Measurements from ENCODE around the gene ELF3.
"Not testable (repeated sequence)": the region's sequence is repeated elsewhere in the genome, so short reads cannot be mapped to it uniquely, and the experiment has no call there.

The ELF3 gene

GRCh38 chr1:202010180-202011015, at the start of gene ELF3:
Gene ELF3 (plus strand): TSS chr1:202010587. CDS start chr1:202011137, 550 bp downstream.
- DNase-seq, result no peak

DNA sequence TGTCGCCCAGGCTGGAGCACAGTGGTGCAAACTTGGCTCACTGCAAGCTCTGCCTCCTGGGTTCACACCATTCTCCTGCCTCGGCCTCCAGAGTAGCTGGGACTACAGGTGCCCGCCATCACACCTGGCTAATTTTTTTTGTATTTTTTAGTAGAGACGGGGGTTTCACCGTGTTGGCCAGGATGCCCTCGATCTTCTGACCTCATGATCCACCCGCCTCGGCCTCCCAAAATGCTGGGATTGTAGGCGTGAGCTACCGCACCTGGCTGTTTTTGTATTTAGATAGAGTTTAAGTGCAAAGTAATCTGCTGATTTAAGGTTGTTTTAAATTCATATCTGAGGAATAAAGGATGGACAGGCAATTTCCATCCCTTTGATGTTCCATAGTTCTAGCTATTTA, 48.0 kb upstream of the ELF3 start:
- not testable (repeated sequence) for DNase-seq

DNA sequence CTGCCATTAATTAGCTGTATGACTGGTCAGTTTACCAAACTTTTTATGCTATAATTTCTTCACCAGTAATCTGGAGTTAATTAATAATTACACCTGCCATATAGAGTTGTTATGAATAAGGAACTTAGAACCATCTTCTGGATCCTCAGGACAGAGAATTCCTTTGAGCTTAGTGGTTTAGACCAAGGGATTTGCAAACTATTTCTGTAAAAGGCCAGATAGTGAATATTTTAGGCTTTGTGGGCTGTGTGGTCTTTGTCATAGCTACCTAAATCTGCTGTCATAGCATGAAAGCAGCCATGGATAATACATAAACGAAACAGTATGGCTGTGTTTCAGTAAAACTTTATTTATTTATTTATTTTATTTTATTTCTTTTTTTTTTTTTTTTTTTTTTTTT, 46.1 kb upstream of the ELF3 start:
- DNase-seq, result no peak

DNA sequence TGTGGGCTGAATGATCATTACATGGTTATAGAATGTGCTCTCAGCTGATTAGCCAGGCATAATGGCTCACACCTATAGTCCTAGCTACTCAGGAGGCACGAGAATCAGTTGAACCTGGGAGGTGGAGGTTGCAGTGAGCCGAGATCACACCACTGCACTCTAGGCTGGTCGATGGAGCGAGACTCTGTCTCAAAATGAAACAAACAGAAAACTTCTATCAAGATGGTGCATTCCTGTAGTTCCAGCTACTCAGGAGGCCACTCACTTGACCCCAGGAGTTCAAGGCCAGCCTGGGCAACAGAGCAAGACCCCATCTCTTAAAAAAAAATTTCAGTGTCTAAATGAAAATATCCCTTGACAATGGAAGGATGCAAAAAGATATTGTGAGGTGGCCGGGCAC, 44.2 kb upstream of the ELF3 start:
- DNase-seq, result no peak

- no peak for DNase-seq
Measured at GRCh38 chr1:201968202-201968925, 42.0 kb upstream of the ELF3 start.

GRCh38 chr1:201970334-201971159, 39.8 kb upstream of the ELF3 start:
- no peak for DNase-seq

- peak; percentile 37 to 43 for DNase-seq
Measured at GRCh38 chr1:201982082-201982622, 28.2 kb upstream of the ELF3 start.

- peak; percentile 78 to 80 for DNase-seq
Measured at GRCh38 chr1:201982623-201983379, 27.6 kb upstream of the ELF3 start, which contains the start of gene RNPEP. Gene RNPEP (plus strand): TSS chr1:201982648. CDS start chr1:201982667, 19 bp downstream.

DNA sequence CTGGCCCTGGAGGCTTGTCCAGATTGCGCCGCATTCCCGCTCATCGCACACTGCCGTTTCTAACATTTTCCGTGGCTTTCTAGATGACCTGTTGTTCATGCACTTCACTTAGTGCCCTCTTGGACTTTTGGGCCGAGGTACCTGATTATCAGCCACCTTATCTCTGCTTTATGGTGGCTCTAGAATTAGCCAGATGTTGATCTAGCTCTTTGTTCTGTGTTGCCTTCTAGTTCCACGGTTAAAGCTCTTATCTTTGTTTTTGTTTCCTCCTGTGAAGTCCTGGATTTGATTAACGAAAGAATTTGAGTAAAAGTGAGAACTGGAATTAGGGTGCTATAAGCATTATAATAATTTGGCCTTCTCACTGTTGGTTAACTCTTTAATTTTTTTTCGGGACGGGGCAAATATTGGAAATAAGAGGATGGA, 27.0 kb upstream of the ELF3 start:
- DNase-seq, result no peak

GRCh38 chr1:201984446-201984845, 25.9 kb upstream of the ELF3 start:
- no peak for DNase-seq

- DNase-seq, result no peak
Measured at GRCh38 chr1:201985355-201985754, 25.0 kb upstream of the ELF3 start.

DNA sequence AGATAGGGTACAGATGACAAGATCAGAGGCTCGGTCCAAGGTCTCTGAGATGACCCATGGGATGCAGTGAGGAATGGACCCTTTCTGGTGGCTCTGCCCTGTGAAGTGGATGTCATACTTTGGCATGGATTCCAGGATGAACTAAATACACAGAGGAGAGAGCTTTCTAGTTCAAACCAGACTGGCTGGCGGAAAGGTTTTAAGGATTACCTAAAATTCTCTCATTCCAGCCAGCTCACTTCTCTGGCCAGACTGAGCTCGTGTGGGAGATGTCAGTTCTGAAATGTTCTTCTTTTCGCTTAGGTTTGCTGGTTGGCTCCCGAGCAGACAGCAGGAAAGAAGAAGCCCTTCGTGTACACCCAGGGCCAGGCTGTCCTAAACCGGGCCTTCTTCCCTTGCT, 21.8 kb upstream of the ELF3 start:
- no peak for DNase-seq

DNA sequence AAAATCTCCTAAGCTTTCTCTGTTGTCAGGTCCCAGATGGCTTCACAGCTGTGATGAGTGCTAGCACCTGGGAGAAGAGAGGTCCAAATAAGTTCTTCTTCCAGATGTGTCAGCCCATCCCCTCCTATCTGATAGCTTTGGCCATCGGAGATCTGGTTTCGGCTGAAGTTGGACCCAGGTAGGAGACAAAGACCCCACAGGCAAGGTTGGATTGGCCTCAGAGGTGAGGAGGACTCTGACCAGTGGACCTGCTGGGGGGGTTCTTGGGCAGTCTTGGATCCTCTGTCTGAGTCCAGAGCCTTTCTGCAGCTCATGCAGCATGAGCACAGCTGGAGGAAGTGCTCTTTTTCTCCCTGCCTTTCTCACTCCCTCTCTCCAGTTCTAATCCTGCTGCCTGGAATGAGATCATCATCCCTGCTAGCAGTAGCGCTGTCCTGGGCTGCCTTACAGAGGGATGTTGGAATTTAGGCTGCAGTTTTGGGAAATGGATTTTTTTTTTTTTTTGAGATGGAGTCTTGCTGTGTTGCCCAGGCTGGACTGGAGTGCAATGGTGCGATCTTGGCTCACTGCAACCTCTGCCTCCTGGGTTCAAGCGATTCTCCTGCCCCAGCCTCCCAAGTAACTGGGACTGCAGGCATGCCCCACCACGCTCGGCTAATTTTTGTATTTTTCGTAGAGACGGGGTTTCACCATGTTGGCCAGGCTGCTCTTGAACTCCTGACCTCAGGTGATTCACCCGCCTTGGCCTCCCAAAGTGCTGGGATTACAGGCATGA, 20.8 kb upstream of the ELF3 start:
- DNase-seq, result no peak

DNA sequence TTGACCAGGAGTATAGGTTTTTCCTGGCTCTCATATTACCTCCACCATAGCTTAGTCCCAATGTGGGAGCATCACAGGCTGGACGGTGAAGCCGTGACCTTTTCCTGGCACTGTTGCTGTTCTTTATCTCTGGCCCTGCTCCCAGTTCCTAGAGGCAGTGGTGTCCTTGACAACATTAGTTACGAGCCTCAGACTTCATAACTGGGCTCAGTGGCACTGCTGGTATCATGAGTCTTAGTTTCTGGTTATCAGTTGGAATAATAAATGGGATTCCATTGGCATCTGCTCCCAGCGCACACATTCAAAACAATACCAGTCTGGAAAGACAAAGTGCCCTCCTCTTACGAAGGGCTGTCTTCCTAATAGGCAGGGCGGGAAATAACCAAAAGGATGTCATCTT, 20.0 kb upstream of the ELF3 start:
- DNase-seq, result no peak

DNA sequence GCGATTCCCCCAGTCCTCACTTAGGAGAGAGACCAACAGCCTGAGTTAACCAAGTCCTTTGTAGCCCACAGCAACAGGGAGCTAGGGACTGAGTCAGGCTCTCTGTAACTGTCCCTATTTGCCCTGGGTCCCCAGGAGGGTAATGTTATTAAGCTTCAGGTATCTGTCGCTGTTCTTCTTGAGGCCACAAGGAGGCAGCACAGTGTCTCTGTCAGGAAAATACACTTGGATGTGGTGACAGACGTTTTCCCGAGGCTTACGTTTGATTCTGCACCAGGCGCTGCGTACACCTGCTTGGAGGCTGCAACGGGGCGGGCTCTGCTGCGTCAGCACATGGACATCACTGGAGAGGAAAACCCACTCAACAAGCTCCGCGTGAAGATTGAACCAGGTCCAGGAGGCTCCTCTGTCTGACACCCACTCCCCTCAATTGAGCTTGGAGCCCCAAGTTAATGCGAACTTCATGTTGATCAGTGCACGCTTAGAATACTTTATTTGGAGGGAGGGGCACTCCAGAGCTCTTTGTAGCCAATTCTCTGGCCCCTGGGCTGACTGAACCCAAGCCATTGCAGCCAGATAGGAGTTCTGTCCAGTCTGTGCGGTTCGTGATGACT, 10.7 kb upstream of the ELF3 start:
- peak; percentile 65 to 66 for DNase-seq

GRCh38 chr1:202002507-202002906, 7.9 kb upstream of the ELF3 start:
- DNase-seq, result no peak

GRCh38 chr1:202004711-202005110, 5.7 kb upstream of the ELF3 start:
- DNase-seq, result no peak

DNA sequence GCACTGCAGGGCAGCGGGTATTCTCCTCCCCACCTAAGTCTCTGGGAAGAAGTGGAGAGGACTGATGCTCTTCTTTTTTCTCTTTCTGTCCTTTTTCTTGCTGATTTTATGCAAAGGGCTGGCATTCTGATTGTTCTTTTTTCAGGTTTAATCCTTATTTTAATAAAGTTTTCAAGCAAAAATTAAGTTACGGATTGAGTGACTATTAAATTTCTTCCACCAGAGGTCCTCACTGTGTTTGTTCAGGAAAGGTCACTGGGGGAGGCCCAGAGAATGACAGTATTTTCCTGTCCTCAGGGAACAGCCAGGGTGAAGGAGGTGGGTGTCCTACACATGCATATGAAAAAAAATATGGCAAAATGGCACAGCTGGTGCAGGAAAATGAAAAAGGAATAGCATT, 4.4 kb upstream of the ELF3 start:
- peak; percentile 7 to 11 for DNase-seq

DNA sequence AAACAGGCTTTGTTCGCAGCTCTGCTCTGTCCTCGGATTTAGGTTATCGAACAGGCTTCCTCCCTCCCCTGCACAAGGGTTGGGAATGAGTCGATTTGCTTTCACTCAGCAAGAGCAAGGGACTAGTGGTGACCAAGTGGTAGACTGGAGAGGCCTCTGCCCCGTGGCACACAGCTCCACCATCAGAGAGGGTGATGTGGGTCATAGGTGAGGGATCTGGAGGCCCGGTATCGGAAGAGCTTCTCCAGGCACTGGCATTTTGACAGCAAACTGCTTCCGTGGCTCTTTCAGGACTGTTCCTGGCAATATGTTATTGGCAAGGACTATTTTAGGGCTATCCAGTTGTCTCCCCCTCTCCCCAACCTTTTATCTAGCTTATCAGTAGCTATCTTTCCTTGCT, 3.1 kb upstream of the ELF3 start:
- no peak for DNase-seq

DNA sequence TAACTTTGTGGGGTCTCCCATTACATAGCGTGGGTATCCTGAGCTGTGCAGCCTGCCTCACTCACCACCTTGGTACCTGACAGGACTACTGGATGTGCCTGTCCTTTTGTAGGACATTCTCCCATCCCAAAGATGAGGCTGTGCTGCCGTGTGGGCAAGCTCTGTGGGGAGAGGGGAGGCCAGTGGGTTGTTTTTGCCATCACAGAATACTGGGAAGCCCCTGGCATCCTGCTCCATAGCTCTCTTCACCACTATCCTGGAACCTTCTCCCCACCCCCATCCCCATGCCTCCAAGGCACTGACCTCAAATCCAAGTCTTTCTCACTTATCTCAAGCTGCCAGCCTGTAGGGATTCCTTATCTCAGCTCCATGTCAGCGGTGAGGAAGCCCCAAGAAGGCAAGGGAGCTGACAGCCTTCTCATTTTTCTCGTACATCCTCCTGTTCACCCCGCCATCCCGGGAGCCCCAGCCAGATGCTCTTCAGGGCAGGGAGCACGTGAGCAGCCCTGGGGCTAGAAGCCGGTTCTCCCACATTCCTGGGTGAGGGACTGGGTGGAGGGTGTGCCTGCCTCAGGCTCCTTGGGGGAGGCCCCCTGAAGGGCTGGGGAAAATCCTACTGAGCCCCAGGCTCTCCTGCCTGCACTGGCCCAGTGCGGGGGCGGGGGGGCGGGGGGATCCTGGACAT, 2.4 kb upstream of the ELF3 start:
- DNase-seq, result no peak

All from Kasumi-1 (cell line).